NCI-H2227 treated with DMSO at 0.1 percent for 48 hours (cell line): ENCODE results near the gene TMEM41A.

Experiments used
- DNase-seq: peaks from one replicate; lab custom pipeline; 2025; lab: John Stamatoyannopoulos, UW

The TMEM41A gene

GRCh38 chr3:185498503-185499396, at the start of gene TMEM41A:
Gene TMEM41A, minus strand, starts transcription at chr3:185499035. Its CDS starts 74 bp downstream, at chr3:185498961.
- peak; percentile 94 for DNase-seq

GRCh38 chr3:185540695-185541094, 41.9 kb upstream of the TMEM41A start:
- no peak for DNase-seq

GRCh38 chr3:185539934-185540333, 41.1 kb upstream of the TMEM41A start:
- DNase-seq: no peak

GRCh38 chr3:185537369-185537970, 38.6 kb upstream of the TMEM41A start:
- no peak for DNase-seq

- DNase-seq: no peak
Measured at GRCh38 chr3:185534511-185534910, 35.7 kb upstream of the TMEM41A start.

DNA sequence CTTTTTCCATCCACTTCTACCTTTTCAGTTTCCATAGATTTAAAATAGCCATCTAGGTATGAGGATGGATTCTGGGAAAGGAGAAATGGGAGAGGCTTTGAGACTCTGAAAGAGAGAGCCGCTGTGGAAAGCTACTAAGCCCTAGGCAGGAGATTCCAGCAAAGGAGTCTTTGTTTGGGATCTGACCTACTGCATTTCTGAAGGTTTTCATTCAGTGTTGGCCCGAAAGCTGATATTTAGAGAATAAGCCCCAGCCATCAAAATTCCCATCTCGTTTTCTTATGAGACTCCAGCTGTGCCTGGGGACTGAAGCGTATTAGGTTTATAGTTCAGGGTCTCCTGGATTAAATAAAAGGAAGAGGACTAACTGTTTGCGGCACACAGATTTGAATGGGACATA, 34.1 kb upstream of the TMEM41A start:
- no peak for DNase-seq

- no peak for DNase-seq
Measured at GRCh38 chr3:185530856-185531255, 32.0 kb upstream of the TMEM41A start.

GRCh38 chr3:185528532-185528931, 29.7 kb upstream of the TMEM41A start:
- DNase-seq: no peak

DNA sequence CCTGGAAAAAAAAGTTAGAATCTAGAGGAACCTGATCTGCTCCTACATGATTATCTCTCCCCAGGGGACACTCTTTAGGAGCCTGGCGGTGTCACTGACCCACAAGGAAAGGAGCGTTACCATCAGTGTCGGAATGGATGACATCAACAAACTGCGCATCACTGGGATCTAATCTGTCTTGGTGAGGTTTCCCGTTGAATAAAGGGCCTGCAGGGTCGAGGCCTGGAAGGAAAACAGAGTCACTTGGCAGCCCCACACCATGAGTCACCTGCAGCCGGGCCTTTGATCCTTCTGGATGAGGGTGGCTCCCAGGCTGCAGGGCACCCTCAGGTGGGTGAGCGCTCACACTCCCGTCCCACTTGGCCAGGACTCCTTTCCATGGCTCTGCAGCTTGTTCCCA, 28.5 kb upstream of the TMEM41A start:
- no peak for DNase-seq

DNA sequence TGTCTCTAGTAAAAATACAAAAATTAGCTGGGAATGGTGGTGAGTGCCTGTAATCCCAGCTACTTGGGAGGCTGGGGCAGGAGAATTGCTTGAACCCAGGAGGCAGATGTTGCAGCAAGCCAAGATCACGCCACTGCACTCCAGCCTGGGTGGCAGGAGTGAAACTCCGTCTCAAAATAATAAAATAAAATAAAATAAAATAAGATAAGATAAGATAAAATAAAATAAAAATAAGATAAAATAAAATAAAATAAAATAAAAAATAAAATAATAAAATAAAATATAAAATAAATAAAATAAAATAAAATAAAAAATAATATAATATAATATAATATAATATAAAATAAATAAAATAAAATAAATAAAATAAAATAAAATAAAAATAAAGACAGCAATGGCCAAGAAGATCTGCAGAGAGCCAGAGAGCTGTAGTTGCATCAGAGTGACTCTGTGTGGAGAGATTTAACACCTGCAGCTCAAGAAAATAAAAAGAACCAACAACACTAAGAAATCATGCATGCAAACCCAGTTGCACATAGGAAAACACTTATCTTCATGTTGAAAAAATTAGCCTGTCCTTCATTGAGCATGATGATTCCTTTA, 27.6 kb upstream of the TMEM41A start:
- DNase-seq: no peak

GRCh38 chr3:185521349-185522138, 22.7 kb upstream of the TMEM41A start:
- DNase-seq: no peak

DNA sequence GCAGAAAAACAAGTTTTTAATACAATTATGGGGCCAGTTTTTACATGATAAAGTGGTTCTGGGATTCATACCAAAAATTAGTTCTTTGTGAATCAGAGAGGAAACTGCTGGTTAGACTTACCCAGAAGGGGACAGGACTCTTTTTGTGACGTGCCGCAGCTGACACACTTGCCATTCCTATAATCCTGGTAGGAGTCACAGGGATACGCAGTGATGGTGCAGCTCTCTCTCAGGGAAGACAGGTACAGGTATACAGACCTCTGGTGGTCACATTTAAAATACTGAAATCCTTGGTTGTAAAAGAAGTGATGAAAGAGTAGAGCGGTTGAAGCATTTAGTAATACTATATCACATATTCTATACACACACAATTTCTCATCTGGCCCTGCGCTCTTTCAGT, 20.2 kb upstream of the TMEM41A start:
- DNase-seq: no peak

DNA sequence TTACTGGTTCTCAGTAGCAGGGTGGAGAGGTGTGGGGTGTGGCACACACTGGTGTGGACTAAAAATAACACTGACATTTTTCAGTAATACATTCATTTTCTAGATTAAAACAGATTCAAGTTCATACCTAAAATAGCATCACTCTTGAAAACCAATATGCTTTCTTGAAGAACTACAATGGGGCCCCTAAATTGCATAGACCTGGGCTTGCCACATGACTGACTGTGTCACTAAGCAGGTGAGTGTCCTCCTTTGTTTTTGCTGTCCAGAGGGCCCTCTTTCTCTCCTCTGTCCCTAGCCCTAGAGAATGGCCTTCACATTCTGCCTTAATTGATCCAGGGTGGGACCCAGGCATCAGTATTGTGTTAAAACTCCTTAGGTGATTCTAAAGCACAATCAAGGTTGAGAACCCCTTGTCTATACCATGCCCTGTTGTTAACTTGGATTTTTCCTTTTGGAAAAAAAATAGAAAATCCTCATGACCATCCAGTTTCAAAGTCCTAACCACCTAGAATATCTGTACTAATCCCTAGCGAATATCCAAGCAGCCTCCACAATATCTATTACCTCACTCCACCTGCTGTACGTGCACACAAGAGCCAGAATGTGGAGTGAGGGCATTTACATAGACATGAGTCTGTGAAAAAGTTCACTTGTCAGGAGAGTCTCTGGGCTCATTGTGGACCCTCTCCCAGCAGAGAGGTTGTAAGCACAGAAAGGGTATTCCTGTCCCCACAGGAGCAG, 18.7 kb upstream of the TMEM41A start:
- no peak for DNase-seq

- no peak for DNase-seq
Measured at GRCh38 chr3:185511711-185512110, 12.9 kb upstream of the TMEM41A start.

- DNase-seq: peak; percentile 26
Measured at GRCh38 chr3:185508335-185508991, 9.6 kb upstream of the TMEM41A start.

DNA sequence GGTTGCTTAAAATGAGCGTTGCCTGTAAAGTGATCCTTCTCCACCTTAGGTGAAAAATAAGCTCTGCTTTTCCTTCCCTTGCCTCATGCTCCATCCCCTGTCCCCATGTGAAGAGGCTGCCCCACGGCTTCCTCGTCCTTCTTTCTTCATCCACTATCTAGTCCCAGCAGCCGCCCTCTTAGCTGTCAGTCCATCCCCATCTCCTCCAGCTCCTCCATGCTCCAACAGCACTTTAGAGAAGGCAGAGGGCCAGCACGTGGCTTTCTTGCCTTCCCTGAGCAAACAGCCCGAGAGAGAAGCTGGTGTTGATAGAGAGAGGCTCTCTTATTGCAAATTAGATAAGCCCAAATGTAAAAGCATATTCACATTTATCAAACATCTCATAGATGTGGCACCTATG, 9.0 kb upstream of the TMEM41A start:
- DNase-seq: no peak

- DNase-seq: no peak
Measured at GRCh38 chr3:185504636-185505035, 5.8 kb upstream of the TMEM41A start.

DNA sequence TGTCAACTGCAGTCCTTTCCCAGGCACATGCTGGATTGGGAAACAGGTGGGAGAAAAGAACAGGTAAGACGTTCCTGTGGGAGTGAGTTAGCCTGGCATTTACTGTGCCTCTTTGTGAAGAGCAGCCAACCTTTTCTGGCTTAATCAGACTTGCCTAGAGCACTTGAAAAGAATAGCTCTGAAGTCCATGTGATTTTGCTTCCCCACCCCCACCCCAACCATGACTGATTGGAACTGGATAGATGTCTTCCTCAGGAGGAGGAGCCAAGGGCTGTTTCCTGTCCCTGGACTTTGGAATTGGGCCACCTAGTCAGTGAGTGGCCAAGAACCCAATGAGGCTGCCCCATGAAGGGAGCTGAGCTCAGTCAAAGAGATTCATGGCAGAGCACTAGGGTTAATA, 4.7 kb upstream of the TMEM41A start:
- DNase-seq: no peak

DNA sequence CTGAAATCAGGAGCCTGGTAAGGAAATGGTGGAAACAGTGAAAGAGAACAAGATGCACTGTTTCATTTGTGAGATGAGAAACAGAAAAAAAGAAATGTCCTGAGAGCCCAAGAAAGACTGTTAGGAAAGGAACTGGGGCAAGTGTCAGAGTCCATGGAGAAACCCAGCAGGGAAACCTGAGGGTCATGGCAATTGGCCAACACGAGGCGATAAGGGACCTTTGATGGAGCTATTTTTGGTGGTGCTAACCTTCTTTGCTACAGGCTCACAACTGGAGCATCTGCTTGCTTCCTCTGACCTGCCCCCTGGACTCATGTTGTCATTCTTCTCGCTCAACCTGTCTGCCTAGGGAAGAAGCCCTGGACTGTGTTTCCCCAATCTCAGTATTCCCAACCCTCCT, 4.2 kb upstream of the TMEM41A start:
- no peak for DNase-seq

DNA sequence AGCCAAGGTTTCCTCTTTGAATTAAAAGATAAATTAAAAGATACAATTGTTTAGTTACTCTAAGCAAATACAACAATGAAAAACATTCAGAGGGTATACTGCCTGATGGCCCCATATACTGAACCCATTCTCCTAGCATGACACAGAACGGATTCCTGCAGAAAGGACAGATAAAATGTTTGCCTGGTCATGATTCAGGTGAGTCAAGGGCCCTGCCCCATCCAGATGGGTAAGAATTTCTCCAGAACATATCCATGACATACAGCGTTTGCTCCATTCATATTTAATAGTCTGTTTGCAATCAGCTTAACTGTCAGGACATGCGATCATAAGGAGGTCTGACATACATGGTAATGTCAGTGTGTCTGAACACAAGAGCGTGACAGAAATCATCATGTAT, 8.6 kb downstream of the TMEM41A start:
- no peak for DNase-seq

DNA sequence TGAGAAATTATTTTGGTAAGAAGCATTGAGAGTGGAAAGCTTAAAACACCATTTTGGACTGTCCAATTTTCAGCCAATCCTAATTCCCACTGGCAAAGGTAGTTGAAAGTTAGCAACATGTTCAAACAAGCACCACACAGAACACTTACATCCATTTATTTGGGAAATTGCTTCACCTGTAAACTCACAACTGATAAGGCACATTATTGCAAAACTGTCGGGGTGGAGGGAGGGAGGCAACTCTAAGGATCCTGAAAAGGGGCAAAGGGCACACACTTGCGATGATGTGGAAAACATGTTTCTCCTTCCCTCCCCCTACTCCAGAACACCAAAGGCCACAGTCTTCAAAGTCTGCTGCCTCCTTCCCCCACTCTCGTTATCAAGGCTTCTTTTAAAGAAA, 9.4 kb downstream of the TMEM41A start:
- DNase-seq: no peak
